NCI-H524 (cell line): Measurements from ENCODE around the gene PLEKHH1.

ENCODE experiments used
- DNase-seq, 2 experiments: peaks; one replicate each; lab custom pipeline; 2025; lab: John Stamatoyannopoulos, UW

The PLEKHH1 gene

GRCh38 chr14:67630186-67630585, 97.1 kb downstream of the PLEKHH1 start:
- no peak for DNase-seq

DNA sequence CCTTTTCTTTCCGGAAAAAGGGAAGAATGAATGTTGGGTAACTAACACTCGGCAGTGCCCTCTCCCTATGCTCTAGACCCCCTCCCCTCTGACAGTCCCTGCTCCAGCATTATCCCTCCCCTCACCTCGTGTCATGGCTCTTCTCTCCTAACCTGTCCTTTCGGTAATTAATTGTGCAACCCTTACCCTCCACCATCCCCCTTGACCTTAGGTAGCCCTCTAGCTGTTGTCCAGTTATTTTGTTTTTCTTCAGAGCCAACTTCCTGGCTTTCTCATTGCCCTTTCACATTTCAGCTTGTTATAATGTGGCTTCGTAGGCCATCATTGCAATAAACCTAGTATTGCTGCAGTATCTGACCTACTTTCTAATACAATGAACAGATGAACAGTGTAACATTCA, 97.8 kb downstream of the PLEKHH1 start:
- no peak for DNase-seq

DNA sequence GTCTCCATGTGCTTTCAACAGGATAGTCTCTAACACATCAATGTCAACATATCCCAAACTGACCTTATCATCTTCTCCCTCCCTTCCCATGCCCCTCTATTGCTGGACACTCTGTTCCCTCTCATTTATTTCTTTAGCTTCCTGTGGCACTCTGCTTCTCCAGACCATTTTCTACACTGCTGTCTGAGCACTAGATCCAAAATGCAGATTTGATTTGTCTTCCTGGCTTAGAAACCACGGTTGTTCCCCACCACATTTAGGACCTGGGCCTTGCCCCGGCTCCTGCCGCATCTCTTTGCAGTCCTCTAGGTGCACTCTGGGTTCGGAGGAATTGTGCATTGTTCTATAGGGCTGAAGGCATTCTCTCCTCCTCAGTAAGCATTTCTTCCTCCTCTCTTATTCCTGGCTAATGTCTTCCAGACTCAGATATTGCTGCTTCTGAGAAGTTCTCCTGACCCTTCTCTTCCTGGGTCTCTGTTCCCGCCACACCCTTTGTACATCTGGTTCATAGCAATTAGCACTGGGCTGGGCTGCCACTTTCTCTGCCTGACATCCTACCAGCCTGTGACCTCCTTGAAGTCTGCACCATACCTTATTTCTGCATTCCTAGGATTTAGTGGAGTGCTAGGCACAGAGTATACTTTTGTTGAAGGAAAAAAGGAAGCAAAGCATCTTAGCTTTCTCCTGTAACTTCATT, 100.5 kb downstream of the PLEKHH1 start:
- DNase-seq, result no peak

GRCh38 chr14:67636361-67636919, 103.3 kb downstream of the PLEKHH1 start:
- peak in 1 of 2 experiments; percentile 62 for DNase-seq

GRCh38 chr14:67638642-67639041, 105.6 kb downstream of the PLEKHH1 start:
- DNase-seq, result no peak
